Measurements from ENCODE around the gene SPDYE8. TPM values are rescaled to one million over a fixed set of nuclear protein-coding genes. Genes with fewer than 3 reads are reported as not detected.
"Not testable (repeated sequence)": the region's sequence is repeated elsewhere in the genome, so short reads cannot be mapped to it uniquely, and the experiment has no call there.

SPDYE8 gene
- total and polyA plus RNA-seq, 9 of the 15 experiments (the other 6 are each of a cell fraction or from before 2014, with no cell fraction given), result 0.03 to 0.10 TPM; not detected in 7

DNA sequence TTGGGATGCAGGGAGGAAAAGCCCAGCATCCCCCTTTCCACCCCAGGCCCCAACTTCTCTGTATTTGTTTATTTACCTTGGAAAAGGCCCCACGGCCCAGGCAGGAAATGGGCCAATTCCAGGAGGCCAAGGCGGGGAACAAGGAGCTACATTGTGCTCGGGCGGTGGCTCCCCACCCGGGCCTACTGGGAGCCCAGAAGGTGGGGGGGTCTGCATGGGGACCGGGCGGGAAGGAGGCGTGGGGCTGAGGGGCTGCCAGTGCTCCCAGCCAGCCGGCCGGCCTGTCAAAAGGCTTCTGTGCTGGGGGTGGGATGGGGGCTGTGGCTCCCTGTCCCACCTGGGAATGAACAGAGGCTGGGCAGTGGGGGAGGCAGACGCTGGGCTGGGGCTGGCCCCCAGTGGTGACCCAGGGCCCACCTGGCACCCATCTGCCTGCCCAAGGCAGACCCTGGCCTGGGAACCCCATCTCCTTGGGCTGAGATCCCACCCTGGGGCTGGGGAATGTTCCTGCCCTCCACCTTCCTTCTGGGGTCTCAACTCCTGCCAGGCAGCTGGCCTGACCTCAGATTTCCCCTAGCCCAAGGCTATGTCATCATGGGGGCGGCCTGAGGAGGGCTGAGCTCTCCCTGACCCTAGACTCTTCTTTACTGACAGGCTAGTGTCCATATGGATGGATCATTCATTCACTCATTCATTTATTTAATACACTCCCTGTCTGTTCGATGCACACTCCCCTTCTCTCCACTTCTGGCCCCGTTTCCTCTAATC lies 39.2 kb downstream of the SPDYE8 start:
- CTCF ChIA-PET (ENCODE audit: low intra/inter-chr PET ratio); H2AFZ ChIP-seq (ENCODE audit: low read depth, low read length); intact Hi-C loops (cut with micrococcal nuclease); H3K79me2 ChIP-seq (ENCODE audit: control insufficient read depth, insufficient read depth, low read length); H3K4me1 ChIP-seq (replicated peaks in 1 of 2; ENCODE audit: control insufficient read depth in 2 of 2, insufficient read depth in 2 of 2, low read length in 2 of 2); H3K36me3 ChIP-seq (ENCODE audit: control insufficient read depth, insufficient read depth, low read length); H4K20me1 ChIP-seq (replicated peaks; ENCODE audit: control insufficient read depth, insufficient read depth, low read length); FAIRE-seq; H3K4me2 ChIP-seq (ENCODE audit: insufficient read depth, low read length); H3K27ac ChIP-seq (ENCODE audit: extremely low read depth, low read depth, low read length); H3K9me1 ChIP-seq (ENCODE audit: control insufficient read depth, insufficient read depth, low read length); H3K9ac ChIP-seq (ENCODE audit: insufficient read depth in 1 of 2, low read depth in 2 of 2, low read length in 2 of 2); H3K4me3 ChIP-seq; DNase-seq (ENCODE audit: extremely low read depth in 1 of 4, low spot score in 3 of 4); POLR2A ChIA-PET; H3K9me3 ChIP-seq (replicated peaks; ENCODE audit: control insufficient read depth, insufficient read depth, low read depth, low read length); H3K27me3 ChIP-seq (ENCODE audit: control insufficient read depth in 2 of 2, insufficient read depth in 2 of 2, low read length in 2 of 2); BruUV-seq (replicated peaks): not testable (repeated sequence)
- in situ Hi-C loops (cut with MboI), result loop anchor here (5.0 kb wide), 1 partner anchor 292 kb away; no protein-coding TSS in a partner anchor
- TF ChIP-seq POLR2G (IDR thresholded peaks at IDR 0.05; ENCODE audit: low read depth, low read length), result 0 out of 2 replicates have a peak, but pooled peaks have one; percentile 16
- peak; percentile 62 for ATAC-seq
- 73% methylated on average over 3 of the region's 14 CpGs for WGBS (ENCODE audit: insufficient coverage, low coverage, missing lambda C conversion rate)

- H4K20me1 ChIP-seq (replicated peaks; ENCODE audit: control insufficient read depth, insufficient read depth, low read length); FAIRE-seq; H3K4me1 ChIP-seq (replicated peaks in 1 of 2; ENCODE audit: control insufficient read depth in 2 of 2, insufficient read depth in 2 of 2, low read length in 2 of 2); H3K79me2 ChIP-seq (ENCODE audit: control insufficient read depth, insufficient read depth, low read length); H3K9me1 ChIP-seq (ENCODE audit: control insufficient read depth, insufficient read depth, low read length); ATAC-seq; BruUV-seq (replicated peaks); in situ Hi-C loops (cut with MboI); intact Hi-C loops (cut with micrococcal nuclease); H3K4me2 ChIP-seq (ENCODE audit: insufficient read depth, low read length); H3K27ac ChIP-seq (ENCODE audit: extremely low read depth, low read depth, low read length); H3K9me3 ChIP-seq (replicated peaks; ENCODE audit: control insufficient read depth, insufficient read depth, low read depth, low read length); H3K27me3 ChIP-seq (ENCODE audit: control insufficient read depth in 2 of 2, insufficient read depth in 2 of 2, low read length in 2 of 2); DNase-seq (ENCODE audit: extremely low read depth in 1 of 4, low spot score in 3 of 4); CTCF ChIA-PET (ENCODE audit: low intra/inter-chr PET ratio); POLR2A ChIA-PET; H3K4me3 ChIP-seq; H3K9ac ChIP-seq (ENCODE audit: insufficient read depth in 1 of 2, low read depth in 2 of 2, low read length in 2 of 2); H3K36me3 ChIP-seq (ENCODE audit: control insufficient read depth, insufficient read depth, low read length); H2AFZ ChIP-seq (ENCODE audit: low read depth, low read length): not testable (repeated sequence)
- WGBS (ENCODE audit: insufficient coverage, low coverage, missing lambda C conversion rate), result no CpG with 5 or more reads among the region's 11 CpGs
Measured at GRCh38 chr7:72982084-72982483, 47.5 kb downstream of the SPDYE8 start.

GRCh38 chr7:72980382-72980781 lies 49.2 kb downstream of the SPDYE8 start:
- H3K27me3 ChIP-seq (ENCODE audit: control insufficient read depth in 2 of 2, insufficient read depth in 2 of 2, low read length in 2 of 2); H3K9ac ChIP-seq (ENCODE audit: insufficient read depth in 1 of 2, low read depth in 2 of 2, low read length in 2 of 2); DNase-seq (ENCODE audit: extremely low read depth in 1 of 4, low spot score in 3 of 4); POLR2A ChIA-PET; ATAC-seq; H3K4me1 ChIP-seq (replicated peaks in 1 of 2; ENCODE audit: control insufficient read depth in 2 of 2, insufficient read depth in 2 of 2, low read length in 2 of 2); H3K79me2 ChIP-seq (ENCODE audit: control insufficient read depth, insufficient read depth, low read length); H2AFZ ChIP-seq (ENCODE audit: low read depth, low read length); BruUV-seq (replicated peaks); H3K9me3 ChIP-seq (replicated peaks; ENCODE audit: control insufficient read depth, insufficient read depth, low read depth, low read length); H3K4me2 ChIP-seq (ENCODE audit: insufficient read depth, low read length); H4K20me1 ChIP-seq (replicated peaks; ENCODE audit: control insufficient read depth, insufficient read depth, low read length); H3K36me3 ChIP-seq (ENCODE audit: control insufficient read depth, insufficient read depth, low read length); FAIRE-seq; in situ Hi-C loops (cut with MboI); intact Hi-C loops (cut with micrococcal nuclease); H3K4me3 ChIP-seq; H3K9me1 ChIP-seq (ENCODE audit: control insufficient read depth, insufficient read depth, low read length); CTCF ChIA-PET (ENCODE audit: low intra/inter-chr PET ratio); H3K27ac ChIP-seq (ENCODE audit: extremely low read depth, low read depth, low read length): not testable (repeated sequence)
- WGBS (ENCODE audit: insufficient coverage, low coverage, missing lambda C conversion rate), result 79% methylated on average over 2 of the region's 6 CpGs

- DNase-seq (ENCODE audit: extremely low read depth in 1 of 4, low spot score in 3 of 4); in situ Hi-C loops (cut with MboI); BruUV-seq (replicated peaks); H3K9me3 ChIP-seq (replicated peaks; ENCODE audit: control insufficient read depth, insufficient read depth, low read depth, low read length); H2AFZ ChIP-seq (ENCODE audit: low read depth, low read length); H3K36me3 ChIP-seq (ENCODE audit: control insufficient read depth, insufficient read depth, low read length); intact Hi-C loops (cut with micrococcal nuclease); H3K9me1 ChIP-seq (ENCODE audit: control insufficient read depth, insufficient read depth, low read length); FAIRE-seq; H3K4me3 ChIP-seq; ATAC-seq; CTCF ChIA-PET (ENCODE audit: low intra/inter-chr PET ratio); H4K20me1 ChIP-seq (replicated peaks; ENCODE audit: control insufficient read depth, insufficient read depth, low read length); H3K79me2 ChIP-seq (ENCODE audit: control insufficient read depth, insufficient read depth, low read length); H3K4me2 ChIP-seq (ENCODE audit: insufficient read depth, low read length); H3K9ac ChIP-seq (ENCODE audit: insufficient read depth in 1 of 2, low read depth in 2 of 2, low read length in 2 of 2); POLR2A ChIA-PET; H3K4me1 ChIP-seq (replicated peaks in 1 of 2; ENCODE audit: control insufficient read depth in 2 of 2, insufficient read depth in 2 of 2, low read length in 2 of 2); H3K27ac ChIP-seq (ENCODE audit: extremely low read depth, low read depth, low read length); H3K27me3 ChIP-seq (ENCODE audit: control insufficient read depth in 2 of 2, insufficient read depth in 2 of 2, low read length in 2 of 2): not testable (repeated sequence)
- WGBS (ENCODE audit: insufficient coverage, low coverage, missing lambda C conversion rate), result 100% methylated on average over 1 of the region's 12 CpGs
Measured at GRCh38 chr7:72976434-72976833, 53.1 kb downstream of the SPDYE8 start.
